H1 (cell line): ENCODE results near the gene WBP1L. TPM values are rescaled to one million over a fixed set of nuclear protein-coding genes. Genes with fewer than 3 reads are reported as not detected.

Experiments used
- ATF3 ChIP-seq: IDR thresholded peaks from 2 replicates; pipeline ENCODE4 v1.6.1; 2011; ENCODE audit warnings: low read depth, mild to moderate bottlenecking, low read length; ENCODE audit not compliant: insufficient read depth
- CREB1 ChIP-seq: IDR thresholded peaks from 2 replicates; pipeline ENCODE4 v1.6.1; 2012; ENCODE audit warnings: inconsistent platforms
- GABPA ChIP-seq: IDR thresholded peaks from 2 replicates; pipeline ENCODE4 v1.6.1; 2011; ENCODE audit warnings: mild to moderate bottlenecking, low read length, moderate library complexity, borderline replicate concordance; ENCODE audit not compliant: insufficient read depth
- GTF2F1 ChIP-seq: IDR thresholded peaks from 2 replicates; pipeline ENCODE4 v1.6.1; 2012; ENCODE audit warnings: low read depth, low read length, improper control_type of control experiment, borderline replicate concordance
- HDAC2 ChIP-seq, 2 experiments: fragments of 300-600 bp in 1 of 2; sonication (generic) in 1 of 2; IDR thresholded peaks; 2 replicates each; pipeline ENCODE4 v1.6.1; 2011 to 2012; ENCODE audit warnings: low read depth in 2 of 2, low read length in 2 of 2, mild to moderate bottlenecking in 2 of 2, moderate library complexity in 2 of 2, borderline replicate concordance in 1 of 2, inconsistent platforms in 1 of 2
- KDM5A ChIP-seq: fragments of 200-600 bp; IDR thresholded peaks from 2 replicates; pipeline ENCODE4 v1.7.1; 2012; ENCODE audit warnings: mild to moderate bottlenecking, low read length, inconsistent platforms, mixed read lengths
- TBP ChIP-seq: IDR thresholded peaks from 2 replicates; pipeline ENCODE4 v1.6.1; 2011; ENCODE audit warnings: low read depth, low read length, improper control_type of control experiment
- USF2 ChIP-seq: IDR thresholded peaks from 2 replicates; pipeline ENCODE4 v1.6.1; 2011; ENCODE audit warnings: low read length, improper control_type of control experiment
- YY1 ChIP-seq: IDR thresholded peaks from 2 replicates; pipeline ENCODE4 v1.6.1; 2011; ENCODE audit warnings: low read depth, mild to moderate bottlenecking, low read length
- polyA plus RNA-seq, 7 experiments: library from polyadenylated mRNA; depleted of rRNA in 3 of 7; stranded (reverse) in 5 of 7; unstranded in 2 of 7; fragments of >200 nt in 5 of 7; fragments of 200-250 nt in 2 of 7; gene quantifications; 1 replicate in 5 of 7; 2 replicates in 1 of 7; 4 replicates in 1 of 7; pipeline versions ENCODE4 v1.2.1 to v1.2.3, GENCODE V29; 2011 to 2013; ENCODE audit warnings: missing spikeins in 2 of 7, mixed read lengths in 2 of 7
- total RNA-seq: library from RNA; stranded (reverse); fragmentation: NEBNext Ultra II Directional; extraction: Animal tissue kit (Norgen Biotek cat#: 25700); gene quantifications from 2 replicates; pipeline ENCODE4 v1.2.1, GENCODE V29; 2021
- TF ChIP-seq, protein P1 (sequence below): fragments of 300-600 bp; sonication (generic); IDR thresholded peaks from 2 replicates; pipeline ENCODE4 v1.7.1; 2012; ENCODE audit warnings: low read length, moderate library complexity, mild to moderate bottlenecking, inconsistent platforms; ENCODE audit not compliant: insufficient replicate concordance

The WBP1L gene
- total and polyA plus RNA-seq, 2 of the 8 experiments (the other 6 are each of a cell fraction or from before 2014, with no cell fraction given) = 26.6 to 29.9 TPM

DNA sequence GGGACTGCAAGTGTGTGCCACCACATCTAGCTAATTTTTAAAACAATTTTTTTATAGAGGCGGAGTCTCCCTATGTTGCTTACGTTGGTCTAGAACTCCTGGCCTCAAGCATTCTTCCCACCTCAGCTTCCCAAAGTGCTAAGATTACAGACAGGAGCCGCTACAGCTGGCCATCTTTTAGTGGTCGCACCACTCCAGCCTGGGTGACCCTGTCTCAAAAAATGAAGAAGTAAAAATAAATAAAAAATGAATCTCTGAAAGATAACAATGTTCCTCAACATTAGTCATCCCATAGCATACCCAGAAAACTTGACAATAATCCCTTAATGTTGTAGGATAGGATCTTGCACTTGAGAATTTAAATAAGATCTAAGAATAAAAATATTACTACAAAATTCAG is 18.2 kb downstream of the WBP1L start (continued):
- TF ChIP-seq, protein P1, sequence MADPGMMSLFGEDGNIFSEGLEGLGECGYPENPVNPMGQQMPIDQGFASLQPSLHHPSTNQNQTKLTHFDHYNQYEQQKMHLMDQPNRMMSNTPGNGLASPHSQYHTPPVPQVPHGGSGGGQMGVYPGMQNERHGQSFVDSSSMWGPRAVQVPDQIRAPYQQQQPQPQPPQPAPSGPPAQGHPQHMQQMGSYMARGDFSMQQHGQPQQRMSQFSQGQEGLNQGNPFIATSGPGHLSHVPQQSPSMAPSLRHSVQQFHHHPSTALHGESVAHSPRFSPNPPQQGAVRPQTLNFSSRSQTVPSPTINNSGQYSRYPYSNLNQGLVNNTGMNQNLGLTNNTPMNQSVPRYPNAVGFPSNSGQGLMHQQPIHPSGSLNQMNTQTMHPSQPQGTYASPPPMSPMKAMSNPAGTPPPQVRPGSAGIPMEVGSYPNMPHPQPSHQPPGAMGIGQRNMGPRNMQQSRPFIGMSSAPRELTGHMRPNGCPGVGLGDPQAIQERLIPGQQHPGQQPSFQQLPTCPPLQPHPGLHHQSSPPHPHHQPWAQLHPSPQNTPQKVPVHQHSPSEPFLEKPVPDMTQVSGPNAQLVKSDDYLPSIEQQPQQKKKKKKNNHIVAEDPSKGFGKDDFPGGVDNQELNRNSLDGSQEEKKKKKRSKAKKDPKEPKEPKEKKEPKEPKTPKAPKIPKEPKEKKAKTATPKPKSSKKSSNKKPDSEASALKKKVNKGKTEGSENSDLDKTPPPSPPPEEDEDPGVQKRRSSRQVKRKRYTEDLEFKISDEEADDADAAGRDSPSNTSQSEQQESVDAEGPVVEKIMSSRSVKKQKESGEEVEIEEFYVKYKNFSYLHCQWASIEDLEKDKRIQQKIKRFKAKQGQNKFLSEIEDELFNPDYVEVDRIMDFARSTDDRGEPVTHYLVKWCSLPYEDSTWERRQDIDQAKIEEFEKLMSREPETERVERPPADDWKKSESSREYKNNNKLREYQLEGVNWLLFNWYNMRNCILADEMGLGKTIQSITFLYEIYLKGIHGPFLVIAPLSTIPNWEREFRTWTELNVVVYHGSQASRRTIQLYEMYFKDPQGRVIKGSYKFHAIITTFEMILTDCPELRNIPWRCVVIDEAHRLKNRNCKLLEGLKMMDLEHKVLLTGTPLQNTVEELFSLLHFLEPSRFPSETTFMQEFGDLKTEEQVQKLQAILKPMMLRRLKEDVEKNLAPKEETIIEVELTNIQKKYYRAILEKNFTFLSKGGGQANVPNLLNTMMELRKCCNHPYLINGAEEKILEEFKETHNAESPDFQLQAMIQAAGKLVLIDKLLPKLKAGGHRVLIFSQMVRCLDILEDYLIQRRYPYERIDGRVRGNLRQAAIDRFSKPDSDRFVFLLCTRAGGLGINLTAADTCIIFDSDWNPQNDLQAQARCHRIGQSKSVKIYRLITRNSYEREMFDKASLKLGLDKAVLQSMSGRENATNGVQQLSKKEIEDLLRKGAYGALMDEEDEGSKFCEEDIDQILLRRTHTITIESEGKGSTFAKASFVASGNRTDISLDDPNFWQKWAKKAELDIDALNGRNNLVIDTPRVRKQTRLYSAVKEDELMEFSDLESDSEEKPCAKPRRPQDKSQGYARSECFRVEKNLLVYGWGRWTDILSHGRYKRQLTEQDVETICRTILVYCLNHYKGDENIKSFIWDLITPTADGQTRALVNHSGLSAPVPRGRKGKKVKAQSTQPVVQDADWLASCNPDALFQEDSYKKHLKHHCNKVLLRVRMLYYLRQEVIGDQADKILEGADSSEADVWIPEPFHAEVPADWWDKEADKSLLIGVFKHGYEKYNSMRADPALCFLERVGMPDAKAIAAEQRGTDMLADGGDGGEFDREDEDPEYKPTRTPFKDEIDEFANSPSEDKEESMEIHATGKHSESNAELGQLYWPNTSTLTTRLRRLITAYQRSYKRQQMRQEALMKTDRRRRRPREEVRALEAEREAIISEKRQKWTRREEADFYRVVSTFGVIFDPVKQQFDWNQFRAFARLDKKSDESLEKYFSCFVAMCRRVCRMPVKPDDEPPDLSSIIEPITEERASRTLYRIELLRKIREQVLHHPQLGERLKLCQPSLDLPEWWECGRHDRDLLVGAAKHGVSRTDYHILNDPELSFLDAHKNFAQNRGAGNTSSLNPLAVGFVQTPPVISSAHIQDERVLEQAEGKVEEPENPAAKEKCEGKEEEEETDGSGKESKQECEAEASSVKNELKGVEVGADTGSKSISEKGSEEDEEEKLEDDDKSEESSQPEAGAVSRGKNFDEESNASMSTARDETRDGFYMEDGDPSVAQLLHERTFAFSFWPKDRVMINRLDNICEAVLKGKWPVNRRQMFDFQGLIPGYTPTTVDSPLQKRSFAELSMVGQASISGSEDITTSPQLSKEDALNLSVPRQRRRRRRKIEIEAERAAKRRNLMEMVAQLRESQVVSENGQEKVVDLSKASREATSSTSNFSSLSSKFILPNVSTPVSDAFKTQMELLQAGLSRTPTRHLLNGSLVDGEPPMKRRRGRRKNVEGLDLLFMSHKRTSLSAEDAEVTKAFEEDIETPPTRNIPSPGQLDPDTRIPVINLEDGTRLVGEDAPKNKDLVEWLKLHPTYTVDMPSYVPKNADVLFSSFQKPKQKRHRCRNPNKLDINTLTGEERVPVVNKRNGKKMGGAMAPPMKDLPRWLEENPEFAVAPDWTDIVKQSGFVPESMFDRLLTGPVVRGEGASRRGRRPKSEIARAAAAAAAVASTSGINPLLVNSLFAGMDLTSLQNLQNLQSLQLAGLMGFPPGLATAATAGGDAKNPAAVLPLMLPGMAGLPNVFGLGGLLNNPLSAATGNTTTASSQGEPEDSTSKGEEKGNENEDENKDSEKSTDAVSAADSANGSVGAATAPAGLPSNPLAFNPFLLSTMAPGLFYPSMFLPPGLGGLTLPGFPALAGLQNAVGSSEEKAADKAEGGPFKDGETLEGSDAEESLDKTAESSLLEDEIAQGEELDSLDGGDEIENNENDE = no peak
- TF ChIP-seq GABPA (no peak), TBP (no peak), HDAC2 (IDR thresholded peaks at IDR 0.05; ENCODE audit: borderline replicate concordance in 1 of 2, low read depth in 2 of 2, low read length in 2 of 2) (no peak), GTF2F1 (no peak), CREB1 (no peak), ATF3 (no peak), USF2 (no peak), KDM5A (no peak), YY1 (no peak)
